ENCODE data around the gene TMCC1. TPM values are rescaled to one million over a fixed set of nuclear protein-coding genes. Genes with fewer than 3 reads are reported as not detected.

The TMCC1 gene
- total and polyA plus RNA-seq, 2 donors (not counting 1 experiment from before 2014, with no cell fraction given) = 8.5 to 32.2 TPM

DNA sequence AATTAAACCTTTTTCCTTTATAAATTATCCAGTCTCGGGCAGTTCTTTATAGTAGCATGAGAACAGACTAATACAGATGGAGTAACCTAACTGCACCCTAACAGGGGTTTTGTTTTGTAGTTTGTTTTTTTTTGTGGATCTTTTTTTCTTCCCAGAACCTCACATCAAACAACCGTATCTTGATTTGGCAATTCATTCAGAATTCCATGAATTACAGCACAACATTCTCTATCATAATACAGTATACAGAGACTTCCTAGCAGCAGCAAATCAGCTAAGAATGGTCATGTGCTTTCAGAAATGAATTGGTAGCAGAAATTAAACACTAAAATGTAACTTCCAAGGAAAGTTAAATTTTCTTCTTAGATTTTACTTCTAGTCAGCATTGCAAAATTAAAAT, 114.6 kb downstream of the TMCC1 start:
- Mint-ChIP-seq H3K27ac (no peak overlapping the region), H3K4me3 (no peak overlapping the region), H3K9me3 (ENCODE audit: insufficient read depth) (no peaks in the 10 kb centered on the region), H3K4me1 (peaks cover 6% of the 10 kb centered on the region), H3K27me3 (no peaks in the 10 kb centered on the region)
- Histone ChIP-seq H3K4me1 (ENCODE audit: control insufficient read depth in 2 of 2, insufficient read depth in 2 of 2, low read length in 2 of 2) (no peaks in the 10 kb centered on the region), H3K4me3 (ENCODE audit: control extremely low read depth in 1 of 5, extremely low read depth in 1 of 5, insufficient read depth in 1 of 5, low read depth in 2 of 5, low read length in 4 of 5) (no peak overlapping the region), H3K9me3 (ENCODE audit: control extremely low read depth in 1 of 3, control insufficient read depth in 2 of 3, insufficient read depth in 1 of 3, low read length in 2 of 3) (peaks cover 0 to 4% (median 0%) of the 10 kb centered on the region in 3 donors), H3K79me2 (ENCODE audit: control insufficient read depth, insufficient read depth, low read length) (peaks cover 6% of the 10 kb centered on the region), H3K27me3 (replicated peaks in 1 of 4; ENCODE audit: control extremely low read depth in 1 of 4, control insufficient read depth in 3 of 4, insufficient read depth in 4 of 4, low read length in 3 of 4) (no peaks in the 10 kb centered on the region), H2AFZ (ENCODE audit: insufficient read depth, low read depth, low read length, poor library complexity, severe bottlenecking) (no peak overlapping the region), H3K9ac (ENCODE audit: low read length) (no peak overlapping the region), H3K27ac (ENCODE audit: low read length in 2 of 2) (no peak overlapping the region), H3K36me3 (replicated peaks in 1 of 2; ENCODE audit: control extremely low read depth in 1 of 2, control insufficient read depth in 1 of 2, extremely low read depth in 1 of 2, insufficient read depth in 2 of 2, low read length in 1 of 2) (peaks cover 0 to 5% of the 10 kb centered on the region in 2 experiments), H3K4me2 (replicated peaks; ENCODE audit: low read depth, low read length, poor library complexity, severe bottlenecking) (no peak overlapping the region), H4K20me1 (ENCODE audit: control insufficient read depth, insufficient read depth, low read length, poor library complexity, severe bottlenecking) (peaks cover 11% of the 10 kb centered on the region)
- TF ChIP-seq, protein P1, sequence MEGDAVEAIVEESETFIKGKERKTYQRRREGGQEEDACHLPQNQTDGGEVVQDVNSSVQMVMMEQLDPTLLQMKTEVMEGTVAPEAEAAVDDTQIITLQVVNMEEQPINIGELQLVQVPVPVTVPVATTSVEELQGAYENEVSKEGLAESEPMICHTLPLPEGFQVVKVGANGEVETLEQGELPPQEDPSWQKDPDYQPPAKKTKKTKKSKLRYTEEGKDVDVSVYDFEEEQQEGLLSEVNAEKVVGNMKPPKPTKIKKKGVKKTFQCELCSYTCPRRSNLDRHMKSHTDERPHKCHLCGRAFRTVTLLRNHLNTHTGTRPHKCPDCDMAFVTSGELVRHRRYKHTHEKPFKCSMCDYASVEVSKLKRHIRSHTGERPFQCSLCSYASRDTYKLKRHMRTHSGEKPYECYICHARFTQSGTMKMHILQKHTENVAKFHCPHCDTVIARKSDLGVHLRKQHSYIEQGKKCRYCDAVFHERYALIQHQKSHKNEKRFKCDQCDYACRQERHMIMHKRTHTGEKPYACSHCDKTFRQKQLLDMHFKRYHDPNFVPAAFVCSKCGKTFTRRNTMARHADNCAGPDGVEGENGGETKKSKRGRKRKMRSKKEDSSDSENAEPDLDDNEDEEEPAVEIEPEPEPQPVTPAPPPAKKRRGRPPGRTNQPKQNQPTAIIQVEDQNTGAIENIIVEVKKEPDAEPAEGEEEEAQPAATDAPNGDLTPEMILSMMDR (IDR thresholded peaks at IDR 0.05) = no peak
- TF ChIP-seq EZH2 (IDR thresholded peaks at IDR 0.05; ENCODE audit: borderline replicate concordance, insufficient read depth, low read depth, low read length, poor library complexity, severe bottlenecking) = no peak
- ChIA-PET CTCF (no interaction called here), POLR2A (no interaction called here)
- ATAC-seq (ENCODE audit: low read depth) (no peak), DNase-seq (no peak)
- no CpG with 5 or more reads among the region's 2 CpGs for WGBS (ENCODE audit: insufficient coverage)
- intact Hi-C loops (cut with micrococcal nuclease) = no loop called here

GRCh38 chr3:129777806-129778205, 115.7 kb downstream of the TMCC1 start:
- H3K9me3 Mint-ChIP-seq (ENCODE audit: insufficient read depth) = no peaks in the 10 kb centered on the region
- H3K27ac Mint-ChIP-seq = no peak overlapping the region
- ChIA-PET CTCF (no interaction called here), POLR2A (no interaction called here)
- Histone ChIP-seq H4K20me1 (ENCODE audit: control insufficient read depth, insufficient read depth, low read length, poor library complexity, severe bottlenecking) (peaks cover 11% of the 10 kb centered on the region), H3K79me2 (ENCODE audit: control insufficient read depth, insufficient read depth, low read length) (peaks cover 6% of the 10 kb centered on the region), H3K36me3 (replicated peaks in 1 of 2; ENCODE audit: control extremely low read depth in 1 of 2, control insufficient read depth in 1 of 2, extremely low read depth in 1 of 2, insufficient read depth in 2 of 2, low read length in 1 of 2) (peaks cover 0 to 5% of the 10 kb centered on the region in 2 experiments), H3K9me3 (ENCODE audit: control extremely low read depth in 1 of 3, control insufficient read depth in 2 of 3, insufficient read depth in 1 of 3, low read length in 2 of 3) (peaks cover 0 to 4% (median 0%) of the 10 kb centered on the region in 3 donors), H3K27ac (ENCODE audit: low read length in 2 of 2) (no peak overlapping the region), H2AFZ (ENCODE audit: insufficient read depth, low read depth, low read length, poor library complexity, severe bottlenecking) (no peak overlapping the region), H3K27me3 (replicated peaks in 1 of 4; ENCODE audit: control extremely low read depth in 1 of 4, control insufficient read depth in 3 of 4, insufficient read depth in 4 of 4, low read length in 3 of 4) (no peaks in the 10 kb centered on the region), H3K4me1 (ENCODE audit: control insufficient read depth in 2 of 2, insufficient read depth in 2 of 2, low read length in 2 of 2) (no peaks in the 10 kb centered on the region), H3K4me2 (replicated peaks; ENCODE audit: low read depth, low read length, poor library complexity, severe bottlenecking) (no peak overlapping the region), H3K4me3 (ENCODE audit: control extremely low read depth in 1 of 5, extremely low read depth in 1 of 5, insufficient read depth in 1 of 5, low read depth in 2 of 5, low read length in 4 of 5) (no peak overlapping the region), H3K9ac (ENCODE audit: low read length) (no peak overlapping the region)
- H3K27me3 Mint-ChIP-seq = no peaks in the 10 kb centered on the region
- no peak for ATAC-seq (ENCODE audit: low read depth)
- TF ChIP-seq, protein P1 (IDR thresholded peaks at IDR 0.05) = no peak
- TF ChIP-seq EZH2 (IDR thresholded peaks at IDR 0.05; ENCODE audit: borderline replicate concordance, insufficient read depth, low read depth, low read length, poor library complexity, severe bottlenecking) = no peak
- intact Hi-C loops (cut with micrococcal nuclease) = no loop called here
- no peak for DNase-seq
- no peak overlapping the region for H3K4me3 Mint-ChIP-seq
- peaks cover 4% of the 10 kb centered on the region for H3K4me1 Mint-ChIP-seq
- WGBS (ENCODE audit: insufficient coverage) = 91% methylated on average over 3 of the region's 4 CpGs

Data from B cell (primary cell).